GM18867 (cell line): Measurements from ENCODE around the gene TRAF4.

Experiments
- ATAC-seq: cut with Tn5 transposase; IDR thresholded peaks from one replicate; pipeline ENCODE4 v1.9.1; 2021; ENCODE audit warnings: mild to moderate bottlenecking, moderate library complexity; ENCODE audit not compliant: unreplicated experiment

TRAF4 gene

GRCh38 chr17:28747051-28747691 is 3.4 kb downstream of the TRAF4 start:
- no peak for ATAC-seq

- ATAC-seq: no peak
Measured at GRCh38 chr17:28747801-28748750, 4.3 kb downstream of the TRAF4 start.

- ATAC-seq: no peak
Measured at GRCh38 chr17:28748852-28749515, 5.2 kb downstream of the TRAF4 start.

- no peak for ATAC-seq
Measured at GRCh38 chr17:28749516-28750177, 5.8 kb downstream of the TRAF4 start.

- peak; percentile 68 for ATAC-seq
Measured at GRCh38 chr17:28750178-28751047, 6.6 kb downstream of the TRAF4 start.

GRCh38 chr17:28751600-28752366 is 8.0 kb downstream of the TRAF4 start:
- no peak for ATAC-seq

GRCh38 chr17:28755486-28755885 is 11.7 kb downstream of the TRAF4 start:
- no peak for ATAC-seq

GRCh38 chr17:28756049-28756804 is 12.4 kb downstream of the TRAF4 start:
- no peak for ATAC-seq

GRCh38 chr17:28758411-28759121 is 14.8 kb downstream of the TRAF4 start:
- ATAC-seq: no peak

- ATAC-seq: no peak
Measured at GRCh38 chr17:28759256-28759865, 15.6 kb downstream of the TRAF4 start.

GRCh38 chr17:28760601-28761562 is 17.1 kb downstream of the TRAF4 start:
- ATAC-seq: no peak

GRCh38 chr17:28763137-28763799 is 19.5 kb downstream of the TRAF4 start:
- ATAC-seq: peak; percentile 45

GRCh38 chr17:28763804-28764266 is 20.0 kb downstream of the TRAF4 start:
- ATAC-seq: peak; percentile 23

- no peak for ATAC-seq
Measured at GRCh38 chr17:28765038-28765437, 21.2 kb downstream of the TRAF4 start.

GRCh38 chr17:28773736-28774135 is 29.9 kb downstream of the TRAF4 start:
- no peak for ATAC-seq

- no peak for ATAC-seq
Measured at GRCh38 chr17:28774206-28774605, 30.4 kb downstream of the TRAF4 start.
